Measurements from ENCODE around the gene RPTOR.

- TF ChIP-seq POLR2AphosphoS5 (IDR thresholded peaks at IDR 0.05) (no peak), EZH2 (IDR thresholded peaks at IDR 0.05; ENCODE audit: borderline replicate concordance, insufficient read depth, low read length, poor library complexity, severe bottlenecking) (no peak), EP300 (conservative IDR thresholded peaks at IDR 0.05; ENCODE audit: poor library complexity, severe bottlenecking) (no peak), MXI1 (conservative IDR thresholded peaks at IDR 0.05; ENCODE audit: poor library complexity, severe bottlenecking) (no peak), RAD21 (conservative IDR thresholded peaks at IDR 0.05) (no peak), TAF1 (IDR thresholded peaks at IDR 0.05; ENCODE audit: low read depth) (no peak)
- TF ChIP-seq, protein P1, sequence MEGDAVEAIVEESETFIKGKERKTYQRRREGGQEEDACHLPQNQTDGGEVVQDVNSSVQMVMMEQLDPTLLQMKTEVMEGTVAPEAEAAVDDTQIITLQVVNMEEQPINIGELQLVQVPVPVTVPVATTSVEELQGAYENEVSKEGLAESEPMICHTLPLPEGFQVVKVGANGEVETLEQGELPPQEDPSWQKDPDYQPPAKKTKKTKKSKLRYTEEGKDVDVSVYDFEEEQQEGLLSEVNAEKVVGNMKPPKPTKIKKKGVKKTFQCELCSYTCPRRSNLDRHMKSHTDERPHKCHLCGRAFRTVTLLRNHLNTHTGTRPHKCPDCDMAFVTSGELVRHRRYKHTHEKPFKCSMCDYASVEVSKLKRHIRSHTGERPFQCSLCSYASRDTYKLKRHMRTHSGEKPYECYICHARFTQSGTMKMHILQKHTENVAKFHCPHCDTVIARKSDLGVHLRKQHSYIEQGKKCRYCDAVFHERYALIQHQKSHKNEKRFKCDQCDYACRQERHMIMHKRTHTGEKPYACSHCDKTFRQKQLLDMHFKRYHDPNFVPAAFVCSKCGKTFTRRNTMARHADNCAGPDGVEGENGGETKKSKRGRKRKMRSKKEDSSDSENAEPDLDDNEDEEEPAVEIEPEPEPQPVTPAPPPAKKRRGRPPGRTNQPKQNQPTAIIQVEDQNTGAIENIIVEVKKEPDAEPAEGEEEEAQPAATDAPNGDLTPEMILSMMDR (IDR thresholded peaks at IDR 0.05; ENCODE audit: poor library complexity, severe bottlenecking): no peak
- TF ChIP-seq, protein P2, sequence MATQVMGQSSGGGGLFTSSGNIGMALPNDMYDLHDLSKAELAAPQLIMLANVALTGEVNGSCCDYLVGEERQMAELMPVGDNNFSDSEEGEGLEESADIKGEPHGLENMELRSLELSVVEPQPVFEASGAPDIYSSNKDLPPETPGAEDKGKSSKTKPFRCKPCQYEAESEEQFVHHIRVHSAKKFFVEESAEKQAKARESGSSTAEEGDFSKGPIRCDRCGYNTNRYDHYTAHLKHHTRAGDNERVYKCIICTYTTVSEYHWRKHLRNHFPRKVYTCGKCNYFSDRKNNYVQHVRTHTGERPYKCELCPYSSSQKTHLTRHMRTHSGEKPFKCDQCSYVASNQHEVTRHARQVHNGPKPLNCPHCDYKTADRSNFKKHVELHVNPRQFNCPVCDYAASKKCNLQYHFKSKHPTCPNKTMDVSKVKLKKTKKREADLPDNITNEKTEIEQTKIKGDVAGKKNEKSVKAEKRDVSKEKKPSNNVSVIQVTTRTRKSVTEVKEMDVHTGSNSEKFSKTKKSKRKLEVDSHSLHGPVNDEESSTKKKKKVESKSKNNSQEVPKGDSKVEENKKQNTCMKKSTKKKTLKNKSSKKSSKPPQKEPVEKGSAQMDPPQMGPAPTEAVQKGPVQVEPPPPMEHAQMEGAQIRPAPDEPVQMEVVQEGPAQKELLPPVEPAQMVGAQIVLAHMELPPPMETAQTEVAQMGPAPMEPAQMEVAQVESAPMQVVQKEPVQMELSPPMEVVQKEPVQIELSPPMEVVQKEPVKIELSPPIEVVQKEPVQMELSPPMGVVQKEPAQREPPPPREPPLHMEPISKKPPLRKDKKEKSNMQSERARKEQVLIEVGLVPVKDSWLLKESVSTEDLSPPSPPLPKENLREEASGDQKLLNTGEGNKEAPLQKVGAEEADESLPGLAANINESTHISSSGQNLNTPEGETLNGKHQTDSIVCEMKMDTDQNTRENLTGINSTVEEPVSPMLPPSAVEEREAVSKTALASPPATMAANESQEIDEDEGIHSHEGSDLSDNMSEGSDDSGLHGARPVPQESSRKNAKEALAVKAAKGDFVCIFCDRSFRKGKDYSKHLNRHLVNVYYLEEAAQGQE (IDR thresholded peaks at IDR 0.05; ENCODE audit: borderline replicate concordance): no peak
These were observed 313.8 kb downstream of the RPTOR start for GRCh38 chr17:80858301-80859001.
